ENCODE data around the gene TBL1X. TPM values are rescaled to one million over a fixed set of nuclear protein-coding genes. Genes with fewer than 3 reads are reported as not detected.

The TBL1X gene
- polyA plus RNA-seq, 3 donors: 12.5 to 19.5 (median 13.8) TPM

DNA sequence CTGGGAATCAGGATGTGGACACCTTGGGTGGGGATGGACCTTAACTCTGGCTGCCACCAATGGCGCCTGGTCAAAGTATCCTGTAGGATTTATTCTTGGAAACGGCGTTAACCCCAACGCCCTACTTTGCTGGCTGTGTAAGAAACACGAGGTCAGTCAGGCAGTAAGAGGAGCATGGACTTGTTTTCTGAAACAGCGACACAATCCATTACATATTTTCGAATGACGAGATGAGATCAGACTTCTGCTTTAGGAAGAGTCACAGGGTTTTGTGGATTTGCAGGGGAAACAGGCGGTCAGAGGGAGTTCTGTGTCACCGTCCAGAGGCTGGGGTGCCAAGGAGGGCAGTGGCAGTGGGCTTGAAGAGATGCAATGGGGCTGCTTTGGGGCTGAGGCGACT lies 92.2 kb downstream of the TBL1X start:
- intact Hi-C loops (cut with micrococcal nuclease): no loop called here
- Mint-ChIP-seq H3K27ac (no peak overlapping the region), H3K4me3 (no peak overlapping the region), H3K27me3 (ENCODE audit: low read depth in 3 of 3) (peaks cover 0 to 12% (median 2%) of the 10 kb centered on the region in 3 donors), H3K9me3 (peaks cover 0 to 10% (median 0%) of the 10 kb centered on the region in 7 donors), H3K4me1 (peaks cover 25% of the 10 kb centered on the region), H3K36me3 (peaks cover 8 to 11% of the 10 kb centered on the region in 2 donors)
- Histone ChIP-seq H3K9ac (ENCODE audit: insufficient read depth, low read length, poor library complexity, severe bottlenecking) (no peak overlapping the region), H3K4me3 (replicated peaks in 1 of 3; ENCODE audit: low read depth in 2 of 3, low read length in 3 of 3) (no peak overlapping the region), H3K4me1 (ENCODE audit: control insufficient read depth in 1 of 2, insufficient read depth in 2 of 2, low read length in 2 of 2) (peaks cover 7 to 9% of the 10 kb centered on the region in 2 donors), H3K27me3 (ENCODE audit: control insufficient read depth in 2 of 2, insufficient read depth in 2 of 2, low read length in 2 of 2) (no peaks in the 10 kb centered on the region), H3K27ac (ENCODE audit: low read depth in 1 of 2, low read length in 2 of 2) (no peak overlapping the region), H3K79me2 (ENCODE audit: insufficient read depth, low read length) (peaks cover 16% of the 10 kb centered on the region), H3K4me2 (replicated peaks; ENCODE audit: extremely low read depth, low read length, poor library complexity, severe bottlenecking) (no peak overlapping the region), H3K36me3 (replicated peaks in 1 of 2; ENCODE audit: control insufficient read depth in 1 of 2, insufficient read depth in 2 of 2, low read length in 2 of 2) (no peaks in the 10 kb centered on the region), H3K9me3 (replicated peaks in 1 of 2; ENCODE audit: control insufficient read depth in 1 of 2, insufficient read depth in 1 of 2, low read length in 2 of 2) (no peaks in the 10 kb centered on the region), H4K20me1 (ENCODE audit: insufficient read depth, low read length) (peaks cover 97% of the 10 kb centered on the region), H2AFZ (ENCODE audit: insufficient read depth, low read depth, low read length, poor library complexity, severe bottlenecking) (no peak overlapping the region)
- no peak for DNase-seq
- TF ChIP-seq, protein P1, sequence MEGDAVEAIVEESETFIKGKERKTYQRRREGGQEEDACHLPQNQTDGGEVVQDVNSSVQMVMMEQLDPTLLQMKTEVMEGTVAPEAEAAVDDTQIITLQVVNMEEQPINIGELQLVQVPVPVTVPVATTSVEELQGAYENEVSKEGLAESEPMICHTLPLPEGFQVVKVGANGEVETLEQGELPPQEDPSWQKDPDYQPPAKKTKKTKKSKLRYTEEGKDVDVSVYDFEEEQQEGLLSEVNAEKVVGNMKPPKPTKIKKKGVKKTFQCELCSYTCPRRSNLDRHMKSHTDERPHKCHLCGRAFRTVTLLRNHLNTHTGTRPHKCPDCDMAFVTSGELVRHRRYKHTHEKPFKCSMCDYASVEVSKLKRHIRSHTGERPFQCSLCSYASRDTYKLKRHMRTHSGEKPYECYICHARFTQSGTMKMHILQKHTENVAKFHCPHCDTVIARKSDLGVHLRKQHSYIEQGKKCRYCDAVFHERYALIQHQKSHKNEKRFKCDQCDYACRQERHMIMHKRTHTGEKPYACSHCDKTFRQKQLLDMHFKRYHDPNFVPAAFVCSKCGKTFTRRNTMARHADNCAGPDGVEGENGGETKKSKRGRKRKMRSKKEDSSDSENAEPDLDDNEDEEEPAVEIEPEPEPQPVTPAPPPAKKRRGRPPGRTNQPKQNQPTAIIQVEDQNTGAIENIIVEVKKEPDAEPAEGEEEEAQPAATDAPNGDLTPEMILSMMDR (IDR thresholded peaks at IDR 0.05): no peak
- 50% methylated on average over 3 of the region's 11 CpGs for WGBS (ENCODE audit: insufficient coverage)

DNA sequence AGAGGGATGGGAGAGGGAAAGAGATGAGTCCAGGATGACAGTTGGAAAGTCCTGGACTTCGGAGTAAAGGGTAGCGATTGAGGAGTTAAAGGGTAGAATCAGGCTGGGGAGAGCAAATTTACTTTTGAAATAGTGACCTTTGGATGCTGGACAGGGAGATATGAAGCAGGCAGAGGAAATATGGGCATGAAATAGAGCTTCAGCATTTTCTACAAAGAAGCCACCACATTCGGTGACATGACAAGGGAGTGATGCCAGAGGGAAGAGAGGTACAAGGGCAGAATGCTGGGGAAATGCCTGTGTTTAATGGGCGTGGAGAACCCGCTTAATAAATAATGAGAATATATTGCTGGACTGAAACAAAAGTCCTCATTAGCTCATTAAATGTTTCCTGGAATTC lies 92.7 kb downstream of the TBL1X start:
- Histone ChIP-seq H3K36me3 (replicated peaks in 1 of 2; ENCODE audit: control insufficient read depth in 1 of 2, insufficient read depth in 2 of 2, low read length in 2 of 2) (no peaks in the 10 kb centered on the region), H3K9ac (ENCODE audit: insufficient read depth, low read length, poor library complexity, severe bottlenecking) (no peak overlapping the region), H3K4me1 (ENCODE audit: control insufficient read depth in 1 of 2, insufficient read depth in 2 of 2, low read length in 2 of 2) (peaks cover 7 to 9% of the 10 kb centered on the region in 2 donors), H4K20me1 (ENCODE audit: insufficient read depth, low read length) (peaks cover 97% of the 10 kb centered on the region), H3K27ac (ENCODE audit: low read depth in 1 of 2, low read length in 2 of 2) (no peak overlapping the region), H3K9me3 (replicated peaks in 1 of 2; ENCODE audit: control insufficient read depth in 1 of 2, insufficient read depth in 1 of 2, low read length in 2 of 2) (no peaks in the 10 kb centered on the region), H3K4me3 (replicated peaks in 1 of 3; ENCODE audit: low read depth in 2 of 3, low read length in 3 of 3) (no peak overlapping the region), H3K27me3 (ENCODE audit: control insufficient read depth in 2 of 2, insufficient read depth in 2 of 2, low read length in 2 of 2) (no peaks in the 10 kb centered on the region), H3K4me2 (replicated peaks; ENCODE audit: extremely low read depth, low read length, poor library complexity, severe bottlenecking) (no peak overlapping the region), H2AFZ (ENCODE audit: insufficient read depth, low read depth, low read length, poor library complexity, severe bottlenecking) (no peak overlapping the region), H3K79me2 (ENCODE audit: insufficient read depth, low read length) (peaks cover 16% of the 10 kb centered on the region)
- peaks cover 8 to 10% of the 10 kb centered on the region in 2 donors for H3K36me3 Mint-ChIP-seq
- peaks cover 25% of the 10 kb centered on the region for H3K4me1 Mint-ChIP-seq
- intact Hi-C loops (cut with micrococcal nuclease): no loop called here
- TF ChIP-seq, protein P1 (IDR thresholded peaks at IDR 0.05): no peak
- H3K9me3 Mint-ChIP-seq: peaks cover 0 to 10% (median 0%) of the 10 kb centered on the region in 7 donors
- peaks cover 0 to 12% (median 2%) of the 10 kb centered on the region in 3 donors for H3K27me3 Mint-ChIP-seq (ENCODE audit: low read depth in 3 of 3)
- 100% methylated on average over 2 of the region's 5 CpGs for WGBS (ENCODE audit: insufficient coverage)
- no peak overlapping the region for H3K4me3 Mint-ChIP-seq
- no peak for DNase-seq
- no peak overlapping the region for H3K27ac Mint-ChIP-seq
